GM21360 (cell line): ENCODE measurements around the gene TRIM9.

ENCODE experiments used
- ATAC-seq: cut with Tn5 transposase; IDR thresholded peaks from one replicate; pipeline ENCODE4 v1.9.1; 2021; ENCODE audit warnings: mild to moderate bottlenecking, moderate library complexity; ENCODE audit not compliant: unreplicated experiment

TRIM9 gene

GRCh38 chr14:51094901-51095853 is at the start of gene TRIM9:
TSS of gene TRIM9 (minus strand) at chr14:51095105. CDS start at chr14:51094939, 166 bp downstream.
- ATAC-seq: peak; percentile 98

GRCh38 chr14:51140856-51141255 is 46.0 kb upstream of the TRIM9 start:
- ATAC-seq: no peak

- ATAC-seq: no peak
Observed at GRCh38 chr14:51140338-51140737, 45.4 kb upstream of the TRIM9 start.

GRCh38 chr14:51139121-51139681 is 44.3 kb upstream of the TRIM9 start:
- ATAC-seq: no peak

GRCh38 chr14:51138404-51139103 is 43.6 kb upstream of the TRIM9 start:
- ATAC-seq: no peak

- no peak for ATAC-seq
Observed at GRCh38 chr14:51131516-51131915, 36.6 kb upstream of the TRIM9 start.

GRCh38 chr14:51129130-51129529 is 34.2 kb upstream of the TRIM9 start:
- no peak for ATAC-seq

GRCh38 chr14:51124029-51124428 is 29.1 kb upstream of the TRIM9 start:
- ATAC-seq: no peak

- no peak for ATAC-seq
Observed at GRCh38 chr14:51121096-51121495, 26.2 kb upstream of the TRIM9 start.

GRCh38 chr14:51119411-51120051 is 24.6 kb upstream of the TRIM9 start:
- no peak for ATAC-seq

GRCh38 chr14:51118993-51119392 is 24.1 kb upstream of the TRIM9 start:
- no peak for ATAC-seq

- no peak for ATAC-seq
Observed at GRCh38 chr14:51117593-51117992, 22.7 kb upstream of the TRIM9 start.

- no peak for ATAC-seq
Observed at GRCh38 chr14:51116682-51117081, 21.8 kb upstream of the TRIM9 start.

- no peak for ATAC-seq
Observed at GRCh38 chr14:51109651-51110050, 14.7 kb upstream of the TRIM9 start.

- ATAC-seq: no peak
Observed at GRCh38 chr14:51107801-51108200, 12.9 kb upstream of the TRIM9 start.

GRCh38 chr14:51104467-51104866 is 9.6 kb upstream of the TRIM9 start:
- no peak for ATAC-seq

GRCh38 chr14:51097287-51097686 is 2.4 kb upstream of the TRIM9 start:
- ATAC-seq: no peak

GRCh38 chr14:51096870-51097269 is 2.0 kb upstream of the TRIM9 start:
- ATAC-seq: no peak

GRCh38 chr14:51095854-51096823 is 1.2 kb upstream of the TRIM9 start:
- ATAC-seq: no peak

- no peak for ATAC-seq
Observed at GRCh38 chr14:51094282-51094821, 553 bp downstream of the TRIM9 start.
